ENCODE results near the gene MS4A18.

- TF ChIP-seq CTCF (IDR thresholded peaks at IDR 0.05; ENCODE audit: extremely low read depth in 1 of 2, insufficient read depth in 1 of 2, low read depth in 1 of 2, low read length in 2 of 2) (no peak), FOS (IDR thresholded peaks at IDR 0.05; ENCODE audit: borderline replicate concordance, insufficient read depth, low read length) (no peak), POLR2A (IDR thresholded peaks at IDR 0.05; ENCODE audit: low read depth, low read length) (no peak), POLR2AphosphoS5 (IDR thresholded peaks at IDR 0.05; ENCODE audit: insufficient read depth, low read depth, low read length) (no peak), MAX (IDR thresholded peaks at IDR 0.05; ENCODE audit: insufficient read depth, insufficient read length) (no peak), EZH2 (IDR thresholded peaks at IDR 0.05; ENCODE audit: borderline replicate concordance, low read depth, low read length, severe bottlenecking) (no peak), GATA2 (IDR thresholded peaks at IDR 0.05; ENCODE audit: insufficient read depth, insufficient read length, low read depth, low read length) (no peak), JUN (IDR thresholded peaks at IDR 0.05; ENCODE audit: borderline replicate concordance, insufficient read depth, insufficient read length, low read depth) (no peak)
Observed at GRCh38 chr11:60699936-60700335, 24.6 kb upstream of the MS4A18 start.

Measured in endothelial cell of umbilical vein (primary cell).